Small intestine (tissue), 7 donors: ENCODE data around the gene LRCOL1. TPM values are rescaled to one million over a fixed set of nuclear protein-coding genes. Genes with fewer than 3 reads are reported as not detected.

Experiments used
- DNase-seq, 2 donors: peaks; one replicate each; pipeline versions ENCODE4 v3.0.0 to v3.0.0-alpha.2; 2013
- FAIRE-seq: peaks from 2 replicates; lab custom pipeline; 2012; peaks lifted over from hg19 to GRCh38; lab: Jason Lieb, UNC
- H3K27ac ChIP-seq, 3 donors: one replicate each; pipeline ENCODE4 v1.5.1; 2013; ENCODE audit warnings: low read length in 2 of 3, mild to moderate bottlenecking in 2 of 3, control low read depth in 1 of 3, inconsistent platforms in 1 of 3, low read depth in 1 of 3, moderate library complexity in 1 of 3
- H3K27me3 ChIP-seq, 3 donors: one replicate each; pipeline ENCODE4 v1.6.1; 2013; ENCODE audit warnings: low read length in 3 of 3, inconsistent platforms in 1 of 3; ENCODE audit not compliant: control insufficient read depth in 3 of 3, insufficient read depth in 3 of 3
- H3K36me3 ChIP-seq, 3 donors: one replicate each; pipeline ENCODE4 v1.6.1; 2013; ENCODE audit warnings: low read length in 3 of 3, inconsistent platforms in 1 of 3, low read depth in 1 of 3, mild to moderate bottlenecking in 1 of 3, moderate library complexity in 1 of 3; ENCODE audit not compliant: control insufficient read depth in 3 of 3, insufficient read depth in 2 of 3
- H3K4me1 ChIP-seq, 3 donors: one replicate each; pipeline ENCODE4 v1.6.1; 2013; ENCODE audit warnings: low read length in 2 of 3, inconsistent platforms in 1 of 3, low read depth in 1 of 3, mild to moderate bottlenecking in 1 of 3, moderate library complexity in 1 of 3; ENCODE audit not compliant: control insufficient read depth in 3 of 3, insufficient read depth in 2 of 3
- H3K4me3 ChIP-seq, 3 donors: one replicate each; pipeline ENCODE4 v1.5.1; 2013; ENCODE audit warnings: low read length in 3 of 3, control low read depth in 1 of 3, inconsistent platforms in 1 of 3, low read depth in 1 of 3, mild to moderate bottlenecking in 1 of 3, moderate library complexity in 1 of 3
- H3K9me3 ChIP-seq, 2 donors: one replicate each; pipeline ENCODE4 v1.6.1; 2013; ENCODE audit warnings: low read depth in 1 of 2, low read length in 1 of 2; ENCODE audit not compliant: control insufficient read depth in 2 of 2, insufficient read depth in 1 of 2
- WGBS, 3 donors: extraction: QIAGEN DNeasy Blood & Tissue Kit; methylation state at CpG; one replicate each; pipeline ENCODE4 v1.1.7; 2013; 5-methylcytosine and 5-hydroxymethylcytosine counted together
- polyA plus RNA-seq, 4 donors: library from polyadenylated mRNA; stranded (reverse) in 3 of 4; unstranded in 1 of 4; fragments of 200-250 nt in 3 of 4; fragments of 120-200 nt in 1 of 4; gene quantifications; one replicate each; pipeline versions ENCODE4 v1.2.1 to v1.2.3, GENCODE V29; 2013
- donor health status: healthy with polysubstance abuse.
- donor health status: control.
- donor health status: control.
- donor health status: Bipolar disorder and iron deficiency.
- donor health status: healthy.

LRCOL1 gene
- polyA plus RNA-seq, 4 donors: 0.21 to 0.85 TPM; not detected in 2

DNA sequence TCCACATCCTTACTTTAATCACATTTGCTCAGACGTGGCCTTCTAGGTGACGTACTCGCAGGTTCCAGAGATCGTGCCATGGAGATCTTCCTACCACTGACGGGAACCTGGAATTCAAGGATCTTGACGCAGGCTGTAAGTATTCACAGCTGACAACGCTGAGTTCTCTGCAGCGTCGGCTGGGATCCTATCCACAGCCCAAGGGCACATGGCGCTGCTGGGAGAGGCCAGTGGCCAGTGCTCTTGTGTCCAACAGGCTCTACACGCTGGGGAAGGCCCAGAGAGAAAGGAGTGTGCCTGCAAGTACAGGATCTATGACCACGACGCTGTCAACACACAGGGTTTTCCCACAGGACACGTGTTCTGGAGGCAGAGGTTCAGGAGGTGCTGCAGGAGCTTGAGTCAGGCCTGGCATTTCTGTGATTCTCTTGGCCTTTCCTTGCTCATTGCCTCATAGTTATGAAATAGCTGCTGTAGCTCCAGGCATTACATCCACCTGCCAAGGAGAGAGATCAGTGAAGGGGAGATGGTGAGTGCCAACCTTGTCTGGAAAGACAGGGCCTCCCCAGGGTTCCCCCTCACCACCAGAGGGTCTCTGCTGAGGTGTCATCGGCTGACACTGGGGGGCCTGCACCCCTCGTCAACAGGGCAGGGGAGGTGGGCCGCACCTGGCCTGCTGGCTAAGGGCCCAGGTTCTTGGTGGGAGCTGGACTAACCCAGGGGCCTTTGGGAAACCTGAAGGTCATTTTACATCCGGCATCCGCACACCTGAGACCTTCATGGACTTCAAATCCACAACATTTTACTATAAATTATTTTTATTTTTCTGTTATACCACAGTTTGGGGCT is 21.3 kb downstream of the LRCOL1 start:
- Histone ChIP-seq H3K9me3 (peaks cover 0 to 5% of the 10 kb centered on the region in 2 donors), H3K27ac (no peak overlapping the region), H3K4me1 (peaks cover 0 to 5% (median 0%) of the 10 kb centered on the region in 3 donors), H3K4me3 (no peak overlapping the region), H3K36me3 (peaks cover 0 to 8% (median 2%) of the 10 kb centered on the region in 3 donors), H3K27me3 (peaks cover 0 to 6% (median 3%) of the 10 kb centered on the region in 3 donors)
- DNase-seq (no peak), FAIRE-seq (no peak)
- WGBS, 3 donors: 82 to 89% (median 86%) methylated on average over 19 of the region's 19 CpGs

DNA sequence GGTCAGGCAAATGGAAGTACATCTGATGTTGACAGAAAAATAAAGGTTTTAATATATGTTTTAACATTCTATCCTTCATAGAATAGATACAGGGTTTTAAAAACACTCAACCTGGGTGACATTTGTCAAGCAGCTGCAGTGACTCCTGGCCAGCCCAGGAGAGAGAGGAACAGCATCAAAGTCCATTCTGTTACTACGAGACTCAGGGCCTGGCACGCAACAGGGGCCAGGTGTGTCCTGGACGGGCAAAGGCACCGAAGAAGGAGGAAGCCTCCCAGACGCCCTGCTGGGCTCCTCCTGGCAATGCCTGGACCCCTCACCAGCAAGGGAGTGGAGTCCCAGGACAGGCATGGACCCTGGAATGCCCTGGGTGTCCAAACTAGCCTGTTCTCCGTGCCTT is 22.1 kb downstream of the LRCOL1 start:
- Histone ChIP-seq H3K36me3 (peaks cover 2 to 13% (median 5%) of the 10 kb centered on the region in 3 donors), H3K9me3 (peaks cover 0 to 5% of the 10 kb centered on the region in 2 donors), H3K27ac (no peak overlapping the region), H3K4me1 (no peaks in the 10 kb centered on the region), H3K4me3 (no peak overlapping the region), H3K27me3 (peaks cover 0 to 6% (median 3%) of the 10 kb centered on the region in 3 donors)
- FAIRE-seq (no peak), DNase-seq (peak; percentile 31 to 73)
- 13 to 66% (median 44%) methylated on average over 6 of the region's 6 CpGs for WGBS, 3 donors

DNA sequence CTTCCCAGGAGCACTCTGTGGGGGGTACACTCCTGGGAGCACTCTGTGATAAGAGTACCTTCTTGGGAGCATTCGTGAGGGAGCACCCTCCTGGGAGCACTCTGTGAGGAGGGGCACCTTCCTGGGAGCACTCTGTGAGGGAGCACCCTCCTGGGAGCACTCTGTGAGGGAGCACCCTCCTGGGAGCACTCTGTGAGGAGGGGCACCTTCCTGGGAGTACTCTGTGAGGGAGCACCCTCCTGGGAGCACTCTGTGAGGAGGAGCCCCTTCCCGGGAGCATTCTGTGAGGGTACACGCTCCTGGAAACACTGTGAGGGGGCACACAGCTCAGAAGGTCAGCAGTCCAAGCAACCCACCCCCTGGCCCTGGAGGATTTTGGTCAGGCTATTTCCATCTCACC is 22.6 kb downstream of the LRCOL1 start:
- FAIRE-seq: no peak
- Histone ChIP-seq H3K4me1 (no peaks in the 10 kb centered on the region), H3K36me3 (peaks cover 2 to 13% (median 5%) of the 10 kb centered on the region in 3 donors), H3K4me3 (no peak overlapping the region), H3K9me3 (peaks cover 0 to 5% of the 10 kb centered on the region in 2 donors), H3K27ac (no peak overlapping the region), H3K27me3 (peaks cover 0 to 6% (median 3%) of the 10 kb centered on the region in 3 donors)
- 43 to 66% (median 57%) methylated on average over 3 of the region's 3 CpGs for WGBS, 3 donors
- no peak for DNase-seq

DNA sequence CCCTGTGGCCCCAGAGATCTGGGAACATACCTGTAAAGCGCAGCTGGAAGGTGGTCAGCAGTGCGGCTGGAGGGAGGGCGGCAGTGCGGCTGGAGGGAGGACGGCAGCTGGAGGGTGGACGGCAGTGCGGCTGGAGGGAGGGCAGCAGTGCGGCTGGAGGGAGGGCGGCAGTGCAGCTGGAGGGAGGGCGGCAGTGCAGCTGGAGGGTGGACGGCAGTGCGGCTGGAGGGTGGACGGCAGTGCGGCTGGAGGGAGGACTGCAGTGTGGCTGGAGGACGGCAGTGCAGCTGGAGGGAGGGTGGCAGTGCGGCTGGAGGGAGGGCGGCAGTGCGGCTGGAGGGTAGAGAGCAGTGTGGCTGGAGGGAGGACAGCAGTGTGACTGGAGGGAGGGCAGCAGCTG is 23.5 kb downstream of the LRCOL1 start:
- Histone ChIP-seq H3K36me3 (peaks cover 2 to 20% (median 7%) of the 10 kb centered on the region in 3 donors), H3K27ac (no peak overlapping the region), H3K9me3 (peaks cover 0 to 5% of the 10 kb centered on the region in 2 donors), H3K27me3 (peaks cover 0 to 6% (median 3%) of the 10 kb centered on the region in 3 donors), H3K4me1 (no peaks in the 10 kb centered on the region), H3K4me3 (no peak overlapping the region)
- WGBS, 3 donors: 89 to 92% (median 91%) methylated on average over 18 of the region's 18 CpGs
- no peak for FAIRE-seq
- DNase-seq: no peak

DNA sequence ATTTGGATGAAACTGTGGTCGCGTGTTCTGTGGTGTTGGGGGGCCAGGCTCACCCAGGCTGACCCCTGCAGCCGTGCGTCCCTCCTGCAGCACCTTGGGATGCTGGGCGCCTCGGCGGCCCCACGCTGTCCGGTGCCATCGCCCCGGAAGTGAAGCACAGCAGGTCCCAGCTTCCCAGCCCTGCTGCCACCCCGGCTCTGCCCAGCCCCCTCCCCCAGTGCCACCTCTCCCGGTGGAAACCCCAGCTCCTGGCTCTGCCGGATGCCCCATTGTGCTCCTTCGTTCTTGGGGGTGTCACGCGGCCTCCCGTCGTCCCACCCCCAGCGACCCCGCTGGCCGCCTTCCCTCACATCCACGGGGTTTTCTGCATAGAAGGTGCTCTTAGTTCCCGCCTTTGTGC is 25.2 kb downstream of the LRCOL1 start:
- Histone ChIP-seq H3K4me3 (no peak overlapping the region), H3K4me1 (no peaks in the 10 kb centered on the region), H3K9me3 (peaks cover 0 to 5% of the 10 kb centered on the region in 2 donors), H3K27me3 (peaks cover 0 to 3% (median 0%) of the 10 kb centered on the region in 3 donors), H3K27ac (no peak overlapping the region), H3K36me3 (peaks cover 6 to 37% (median 7%) of the 10 kb centered on the region in 3 donors)
- DNase-seq (no peak), FAIRE-seq (no peak)
- 77 to 84% (median 79%) methylated on average over 24 of the region's 24 CpGs for WGBS, 3 donors

DNA sequence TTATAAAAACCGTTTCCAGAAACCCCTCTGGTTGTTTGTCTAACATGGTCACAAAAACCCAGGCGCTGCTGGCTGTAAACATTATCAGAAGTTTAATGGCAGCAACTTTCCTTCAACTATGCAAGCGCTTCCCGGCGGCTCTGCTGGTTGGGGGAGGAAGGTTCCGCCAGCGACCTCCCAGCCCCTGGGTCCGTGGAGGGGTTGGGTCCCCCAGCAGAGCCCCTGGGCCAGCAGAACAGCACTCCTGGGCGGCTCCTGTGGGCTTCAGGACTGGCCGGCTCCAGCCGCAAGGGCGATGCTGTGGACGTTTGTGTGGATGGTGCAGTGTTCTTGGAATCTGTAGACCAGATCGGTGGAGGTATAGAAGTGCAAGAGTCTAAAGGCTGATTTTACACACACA is 26.0 kb downstream of the LRCOL1 start:
- Histone ChIP-seq H3K9me3 (peaks cover 0 to 5% of the 10 kb centered on the region in 2 donors), H3K4me3 (no peak overlapping the region), H3K4me1 (no peaks in the 10 kb centered on the region), H3K27ac (no peak overlapping the region), H3K36me3 (peaks cover 6 to 42% (median 10%) of the 10 kb centered on the region in 3 donors), H3K27me3 (peaks cover 0 to 3% (median 0%) of the 10 kb centered on the region in 3 donors)
- DNase-seq (no peak), FAIRE-seq (no peak)
- 79 to 90% (median 89%) methylated on average over 14 of the region's 14 CpGs for WGBS, 3 donors

DNA sequence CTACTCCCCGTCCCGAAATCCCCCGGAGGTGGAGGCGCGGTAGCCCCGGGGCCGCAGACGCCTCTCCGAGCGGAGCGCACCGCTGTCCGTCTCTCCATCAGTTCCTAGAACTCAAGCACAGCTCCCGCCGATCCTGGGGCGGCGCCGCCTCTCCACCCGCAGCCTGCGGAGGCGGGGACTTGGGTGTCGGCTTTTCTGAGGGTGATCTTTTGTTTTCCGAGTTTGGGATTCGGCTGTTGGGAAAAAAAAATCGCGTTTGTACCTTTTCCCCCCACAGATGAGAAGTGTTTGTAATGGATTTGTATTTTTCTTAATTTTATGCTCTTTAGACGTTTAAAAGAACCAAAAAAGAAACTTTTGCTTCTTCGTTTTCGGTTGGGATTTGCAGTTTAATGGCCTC is 26.6 kb downstream of the LRCOL1 start:
- Histone ChIP-seq H3K4me3 (no peak overlapping the region), H3K27ac (no peak overlapping the region), H3K9me3 (peaks cover 0 to under 1% of the 10 kb centered on the region in 2 donors), H3K36me3 (peaks cover 6 to 46% (median 10%) of the 10 kb centered on the region in 3 donors), H3K27me3 (peaks cover 0 to 3% (median 0%) of the 10 kb centered on the region in 3 donors), H3K4me1 (no peaks in the 10 kb centered on the region)
- WGBS, 3 donors: 74 to 90% (median 75%) methylated on average over 29 of the region's 29 CpGs
- no peak for DNase-seq
- FAIRE-seq: no peak

DNA sequence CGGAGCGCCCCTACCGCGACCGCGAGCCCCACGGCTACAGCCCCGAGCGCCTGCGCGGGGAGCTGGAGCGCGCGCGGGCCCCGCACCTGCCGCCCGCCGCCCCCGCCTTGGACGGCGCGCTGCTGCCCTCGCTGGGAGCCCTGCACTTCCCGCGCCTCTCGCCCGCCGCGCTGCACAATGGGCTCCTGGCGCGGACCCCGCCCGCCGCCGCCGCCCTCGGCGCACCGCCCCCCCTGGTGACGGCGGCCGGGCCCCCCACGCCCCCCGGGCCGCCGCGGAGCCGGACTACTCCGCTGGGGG is 27.0 kb downstream of the LRCOL1 start:
- Histone ChIP-seq H3K27me3 (peaks cover 0 to 1% (median 0%) of the 10 kb centered on the region in 3 donors), H3K27ac (no peak overlapping the region), H3K4me3 (no peak overlapping the region), H3K9me3 (no peaks in the 10 kb centered on the region), H3K4me1 (no peaks in the 10 kb centered on the region), H3K36me3 (peaks cover 6 to 50% (median 10%) of the 10 kb centered on the region in 3 donors)
- no peak for DNase-seq
- WGBS, 3 donors: 70 to 96% (median 90%) methylated on average over 33 to 50 of the region's 50 CpGs
- FAIRE-seq: no peak
